GM21526 (cell line): ENCODE measurements around the gene ADAMTS6.
"Not testable (repeated sequence)": the region's sequence is repeated elsewhere in the genome, so short reads cannot be mapped to it uniquely, and the experiment has no call there.

Experiments
- ATAC-seq: cut with Tn5 transposase; IDR thresholded peaks from one replicate; pipeline ENCODE4 v1.9.1; 2021; ENCODE audit warnings: moderate library complexity; ENCODE audit not compliant: unreplicated experiment, low FRiP score

The ADAMTS6 gene

DNA sequence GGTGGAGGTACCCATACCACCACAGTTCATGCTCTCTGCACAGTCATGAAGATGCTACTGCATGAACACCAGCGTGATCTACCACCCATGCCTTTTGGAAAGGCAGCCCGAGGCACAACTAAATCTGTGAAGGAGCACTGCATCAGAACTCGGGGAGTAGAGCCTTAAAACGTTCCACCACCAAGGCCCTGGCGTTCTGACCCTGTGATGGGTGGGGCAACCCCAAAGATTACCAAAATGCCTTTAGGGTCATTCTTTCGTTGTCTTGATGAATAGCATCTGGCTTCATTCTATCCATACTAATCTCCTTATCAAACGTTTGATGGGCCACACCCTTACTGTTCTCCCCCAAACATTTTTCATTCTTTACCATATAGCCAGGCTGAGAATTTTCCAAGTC is 97.9 kb downstream of the ADAMTS6 start:
- no peak for ATAC-seq

DNA sequence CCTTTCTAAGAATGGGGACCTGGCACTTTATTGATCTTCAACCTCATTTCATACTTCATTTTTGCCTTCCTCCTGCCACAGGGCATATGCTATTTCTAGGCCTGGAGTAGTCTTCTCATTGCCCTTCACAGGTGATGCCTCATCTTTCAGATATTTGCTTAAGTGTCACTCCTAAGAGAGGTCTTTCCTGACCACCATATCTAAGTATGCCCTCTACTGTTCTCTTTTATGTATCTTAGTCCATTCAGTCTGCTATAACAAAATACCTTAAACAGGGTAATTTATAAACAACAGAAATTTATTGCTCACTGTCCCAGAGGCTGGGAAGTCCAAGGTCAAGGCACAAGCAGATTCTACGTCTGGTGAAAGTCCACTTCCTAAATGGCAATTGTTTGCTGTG is 99.1 kb downstream of the ADAMTS6 start:
- ATAC-seq = no peak

DNA sequence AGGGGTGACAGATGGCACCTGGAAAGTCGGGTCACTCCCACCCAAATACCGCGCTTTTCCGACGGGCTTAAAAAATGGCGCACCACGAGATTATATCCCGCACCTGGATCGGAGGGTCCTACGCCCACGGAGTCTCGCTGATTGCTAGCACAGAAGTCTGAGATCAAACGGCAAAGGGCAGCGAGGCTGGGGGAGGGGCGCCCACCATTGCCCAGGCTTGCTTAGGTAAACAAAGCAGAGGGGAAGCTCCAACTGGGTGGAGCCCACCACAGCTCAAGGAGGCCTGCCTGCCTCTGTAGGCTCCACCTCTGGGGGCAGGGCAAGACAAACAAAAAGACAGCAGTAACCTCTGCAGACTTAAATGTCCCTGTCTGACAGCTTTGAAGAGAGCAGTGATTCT is 111.2 kb downstream of the ADAMTS6 start:
- not testable (repeated sequence) for ATAC-seq

DNA sequence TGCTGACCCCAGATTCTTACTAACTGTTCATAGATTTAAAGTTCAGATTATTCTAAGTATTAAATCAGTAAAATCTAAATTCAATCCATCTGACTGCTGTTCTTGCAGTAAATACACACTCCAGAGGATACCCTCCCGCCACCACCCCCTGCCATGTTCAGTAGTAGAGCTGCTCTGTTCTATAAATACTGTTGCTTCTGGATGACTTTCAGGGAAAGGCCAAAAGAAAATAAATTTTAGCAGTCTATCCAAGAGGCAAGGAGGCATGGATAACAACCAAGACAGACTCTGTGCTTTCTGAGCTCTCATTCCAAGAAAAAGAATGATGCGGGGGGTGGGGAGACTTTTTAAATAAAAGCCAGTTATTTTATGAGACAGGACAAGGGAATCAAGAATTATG is 115.1 kb downstream of the ADAMTS6 start:
- ATAC-seq = no peak

DNA sequence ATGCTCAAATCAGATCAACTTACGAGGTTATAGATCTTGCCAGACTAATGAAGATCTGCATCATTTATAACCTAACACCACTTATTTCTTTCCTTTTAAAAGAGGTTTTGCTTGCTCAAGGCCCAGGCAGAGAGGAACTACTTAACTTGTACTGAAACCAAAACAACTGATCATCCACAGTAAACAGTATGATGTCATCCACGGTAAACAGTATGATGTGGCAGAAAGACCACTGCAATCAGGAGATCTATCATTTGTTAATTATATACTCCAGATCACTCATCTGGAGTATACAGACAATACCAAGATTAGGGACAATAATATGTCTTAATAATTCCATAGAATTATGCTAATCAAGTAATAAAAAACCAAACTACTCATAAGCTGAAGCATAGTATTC is 116.8 kb downstream of the ADAMTS6 start:
- no peak for ATAC-seq

DNA sequence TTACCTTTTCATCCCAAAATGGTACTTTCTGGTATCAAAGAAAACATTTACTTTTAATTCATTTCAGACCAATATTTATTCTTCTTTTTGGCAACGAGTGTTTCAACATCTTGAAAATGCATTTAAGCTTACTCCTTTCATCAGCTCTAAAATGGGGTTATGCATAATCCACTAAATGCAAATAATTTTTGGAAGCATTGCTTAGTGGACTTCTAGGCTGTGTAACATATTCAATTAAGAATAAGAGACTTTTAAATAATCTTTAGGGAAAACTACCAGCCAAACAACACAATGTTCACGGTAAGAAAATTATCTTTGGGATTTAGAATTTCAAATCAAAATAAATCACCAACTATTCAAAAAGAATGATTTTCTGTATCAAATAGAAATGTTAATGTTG is 118.2 kb downstream of the ADAMTS6 start:
- ATAC-seq = no peak

DNA sequence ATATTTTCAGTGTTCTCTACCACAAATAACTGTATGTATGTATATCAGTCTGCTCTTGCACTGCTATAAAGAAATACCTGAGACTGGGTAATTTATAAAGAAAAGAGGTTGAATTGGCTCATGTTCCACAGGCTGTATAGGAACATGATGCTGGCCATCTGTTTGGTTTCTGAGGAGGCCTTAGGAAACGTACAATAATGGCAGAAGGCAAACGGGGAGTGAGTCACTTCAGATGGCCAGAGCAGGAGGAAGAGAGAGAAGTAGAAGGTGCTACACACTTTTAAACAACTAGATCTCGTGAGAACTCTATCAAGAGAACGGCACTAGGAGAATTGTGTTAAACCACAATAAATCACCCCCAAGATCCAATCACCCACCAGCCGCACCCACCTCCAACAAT is 121.7 kb downstream of the ADAMTS6 start:
- ATAC-seq = no peak

DNA sequence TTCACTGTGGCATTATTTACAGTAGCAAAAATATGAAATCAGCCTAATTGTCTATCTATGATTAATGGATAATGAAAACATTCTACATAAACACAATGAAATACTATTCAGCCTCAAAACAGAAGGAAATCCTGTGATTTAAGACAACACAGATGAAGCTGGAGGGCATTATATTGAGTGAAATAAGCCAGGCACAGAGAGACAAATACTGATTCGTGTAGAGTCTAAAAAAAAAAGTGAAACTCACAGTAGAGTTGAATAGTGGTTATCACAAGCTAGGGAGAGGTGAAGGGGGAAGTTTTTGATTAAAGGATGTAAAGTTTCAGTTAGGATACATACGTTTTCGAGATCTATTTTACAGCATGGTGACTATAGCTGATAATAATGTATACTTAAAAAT is 122.2 kb downstream of the ADAMTS6 start:
- ATAC-seq = no peak

DNA sequence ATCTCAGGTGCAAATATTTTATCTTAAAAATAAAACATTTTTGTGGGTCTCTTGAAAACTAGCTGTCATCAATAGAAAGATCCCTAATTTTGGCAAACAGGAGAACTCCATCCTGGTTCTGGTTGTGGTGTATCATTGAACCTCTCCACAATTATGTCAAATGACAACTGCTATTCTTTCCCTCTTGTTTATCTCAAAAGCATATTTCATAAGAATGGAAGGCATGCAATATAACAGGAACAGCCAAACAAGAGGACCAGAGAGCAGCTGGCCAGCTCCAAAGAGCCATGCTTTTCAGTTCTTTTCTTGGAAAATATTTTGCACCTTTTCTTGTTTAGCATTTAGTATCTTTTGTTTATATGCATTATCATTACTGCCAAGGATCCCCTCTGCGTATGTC is 125.4 kb downstream of the ADAMTS6 start:
- no peak for ATAC-seq

DNA sequence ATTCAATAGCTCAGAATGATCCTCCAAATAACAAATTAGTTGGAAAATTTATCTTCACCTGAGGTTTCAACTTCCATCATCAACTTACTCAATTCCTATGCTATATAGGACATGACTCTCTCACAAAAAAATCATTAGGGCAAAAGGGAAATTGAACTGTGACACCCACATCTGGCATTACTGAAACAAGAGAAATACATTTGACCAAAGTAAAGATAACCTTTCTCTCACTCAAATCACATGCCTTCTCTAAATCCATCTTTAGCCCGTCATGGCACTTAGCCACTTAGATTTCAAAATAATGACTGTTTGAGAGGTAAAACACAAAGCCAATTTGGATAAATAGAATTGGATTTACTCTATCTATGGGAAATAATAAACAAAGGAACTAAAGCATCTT is 126.4 kb downstream of the ADAMTS6 start:
- ATAC-seq = no peak

DNA sequence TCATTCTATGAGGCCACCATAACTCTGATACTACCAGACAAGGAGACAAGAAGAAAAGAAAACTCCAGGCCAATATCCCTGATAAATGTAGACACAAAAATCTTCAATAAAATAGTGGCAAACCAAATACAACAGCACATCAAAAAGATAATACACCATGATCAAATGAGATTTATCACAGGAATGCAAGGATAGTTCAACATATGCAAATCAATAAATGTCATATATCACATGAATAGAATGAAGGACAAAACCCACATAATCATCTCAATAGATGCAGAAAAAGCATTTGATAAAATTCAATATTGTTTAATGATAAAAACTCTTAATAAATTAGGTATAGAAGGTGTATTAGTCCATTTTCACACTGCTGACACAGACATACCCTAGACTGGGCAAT is 139.9 kb downstream of the ADAMTS6 start:
- ATAC-seq = no peak

DNA sequence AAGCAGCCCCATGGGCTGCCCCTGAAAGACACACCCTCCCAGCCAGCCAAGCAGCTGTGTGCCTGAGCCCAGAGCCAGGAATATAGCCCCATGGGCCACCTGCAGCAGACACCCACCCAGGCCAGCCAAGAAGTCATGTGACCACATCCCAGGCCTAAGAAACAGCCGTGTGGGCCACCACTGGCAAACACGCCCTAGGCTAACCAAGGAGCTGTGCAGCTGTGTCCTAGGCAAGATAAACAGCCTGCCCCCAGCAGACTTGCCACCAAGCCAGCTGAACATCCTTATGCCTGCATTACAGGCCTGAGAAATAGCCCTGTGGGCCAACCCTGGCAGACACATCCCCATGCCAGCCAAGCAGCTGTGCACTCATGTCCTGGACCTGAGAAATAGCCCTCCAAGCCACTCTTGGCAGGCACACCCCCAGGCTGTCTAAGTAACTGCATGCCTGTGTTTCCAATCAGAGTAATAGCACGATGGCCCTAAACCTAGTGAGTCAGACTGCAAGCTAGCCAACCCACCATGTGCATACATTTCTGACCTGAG is 143.0 kb downstream of the ADAMTS6 start:
- no peak for ATAC-seq

DNA sequence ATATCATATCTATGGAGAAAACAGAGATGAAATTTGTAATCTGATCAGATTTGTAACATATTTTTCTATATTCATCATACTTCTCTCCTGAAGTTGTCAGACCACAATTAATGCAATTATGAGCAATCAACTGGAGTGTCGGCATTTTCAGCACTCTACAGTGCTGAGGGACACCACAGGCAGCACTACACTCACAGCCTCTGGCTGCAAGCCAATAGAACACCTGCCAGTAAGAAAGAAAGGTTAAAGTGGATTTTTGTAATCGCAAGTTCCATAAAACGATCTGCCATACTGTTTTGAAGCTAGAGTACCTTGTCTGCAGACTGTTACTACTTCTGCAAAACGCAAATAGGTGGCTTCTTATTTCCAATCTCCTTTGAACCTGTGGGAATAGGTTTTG is 147.6 kb downstream of the ADAMTS6 start:
- ATAC-seq = no peak

DNA sequence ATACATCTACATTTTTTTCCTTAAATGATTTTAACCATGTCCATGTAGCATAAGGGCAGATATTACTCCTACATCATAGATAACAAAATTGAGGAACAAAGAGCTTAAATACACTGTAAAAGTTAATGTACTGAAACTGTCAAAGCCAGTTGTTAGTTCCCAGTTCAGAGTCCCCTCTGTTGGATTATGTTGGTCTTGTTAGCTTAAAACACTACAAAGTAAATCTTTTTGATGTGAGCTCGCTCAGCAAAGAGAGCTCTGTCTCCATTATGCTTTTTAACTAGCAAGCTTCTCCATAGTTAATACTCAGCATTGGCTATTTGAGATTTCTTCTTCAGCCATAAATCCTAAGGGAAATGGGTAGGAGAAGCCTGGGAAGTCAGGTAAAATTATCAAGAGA is 149.1 kb downstream of the ADAMTS6 start:
- ATAC-seq = no peak

DNA sequence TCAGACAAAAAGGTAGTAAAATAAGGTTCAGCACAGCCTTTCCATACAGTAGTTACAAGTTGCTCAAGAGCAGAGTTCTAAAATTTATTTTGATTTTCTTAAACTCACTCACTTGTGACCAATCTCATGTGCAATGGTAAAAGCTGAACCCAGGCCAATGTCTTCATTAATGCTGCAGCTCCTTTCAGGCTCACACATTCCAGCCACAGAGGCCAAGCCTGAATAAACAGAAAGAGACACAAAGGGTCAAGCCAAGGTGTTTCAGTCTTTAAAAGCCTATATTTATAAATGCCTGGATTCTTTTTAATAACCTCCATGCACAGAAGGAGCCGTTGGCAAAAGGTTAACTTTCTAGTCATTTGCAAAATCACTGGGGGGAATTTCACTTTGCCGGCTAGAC is 152.5 kb downstream of the ADAMTS6 start:
- no peak for ATAC-seq

DNA sequence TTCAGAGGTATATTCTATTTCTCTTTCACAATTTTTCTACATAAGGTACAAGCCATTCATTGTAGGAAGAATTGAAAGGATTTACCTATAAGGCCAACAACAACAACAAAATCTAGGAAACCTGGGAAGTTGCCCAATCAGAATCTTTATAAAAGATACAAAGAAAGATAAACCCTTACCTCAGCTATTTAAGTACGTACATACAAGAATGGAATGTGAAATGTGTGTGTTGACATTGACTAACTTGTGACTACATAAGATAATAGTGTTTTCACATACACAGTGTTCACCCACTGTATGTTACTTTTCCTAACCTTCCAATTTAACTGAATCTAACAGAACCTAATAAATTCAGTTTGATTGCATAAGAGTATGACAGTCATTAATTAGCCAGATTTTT is 154.1 kb downstream of the ADAMTS6 start:
- no peak for ATAC-seq

DNA sequence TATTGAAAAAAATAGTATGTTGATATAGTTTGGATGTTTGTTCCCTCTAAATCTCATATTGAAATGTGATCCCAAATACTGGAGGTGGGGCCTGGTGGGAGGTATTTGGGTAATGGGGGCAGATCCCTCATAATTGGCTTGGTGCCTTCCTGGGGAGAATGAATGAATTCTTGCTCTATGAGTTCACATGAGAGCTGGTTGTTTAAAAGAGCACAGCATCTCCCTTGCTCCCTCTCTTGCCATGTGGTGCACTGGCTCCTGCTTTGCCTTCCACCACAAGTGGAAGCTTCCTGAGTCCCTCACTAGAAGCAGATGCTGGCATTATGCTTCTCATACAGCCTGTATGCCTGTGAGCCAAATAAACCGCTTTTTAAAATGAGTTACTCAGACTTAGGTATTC is 154.8 kb downstream of the ADAMTS6 start:
- ATAC-seq = no peak

DNA sequence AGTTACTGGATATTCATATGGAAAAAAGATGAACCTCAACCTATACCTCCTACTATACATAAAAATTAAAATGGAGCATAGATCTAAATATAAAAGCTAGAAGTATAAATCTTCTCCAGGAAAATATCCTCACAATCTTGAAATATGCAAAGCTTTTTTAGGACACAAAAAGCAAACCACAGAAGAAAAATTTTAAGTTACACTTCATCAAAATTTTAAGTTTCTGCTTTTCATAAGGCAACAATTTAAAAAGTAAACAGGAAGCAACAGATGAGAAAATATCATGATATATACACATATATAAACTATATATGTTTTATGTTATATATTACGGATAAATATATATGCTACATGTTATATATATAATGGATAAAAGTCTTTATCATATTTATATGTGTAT is 157.5 kb downstream of the ADAMTS6 start:
- no peak for ATAC-seq

DNA sequence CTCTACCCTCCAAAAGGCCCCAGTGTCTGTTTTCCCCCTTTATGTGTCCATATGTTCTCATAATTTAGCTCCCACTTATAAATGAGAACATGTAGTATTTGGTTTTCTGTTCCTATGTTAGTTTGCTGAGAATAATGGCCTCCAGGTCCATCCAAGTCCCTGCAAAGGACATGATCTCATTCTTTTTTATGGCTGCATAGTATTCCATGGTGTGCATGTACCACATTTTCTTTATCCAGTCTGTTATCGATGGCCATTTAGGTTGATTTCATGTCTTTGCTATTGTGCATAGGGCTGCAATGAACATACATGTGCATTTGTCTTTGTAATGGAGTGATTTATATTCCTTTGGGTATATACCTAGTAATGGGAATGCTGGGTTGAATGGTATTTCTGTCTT is 161.0 kb downstream of the ADAMTS6 start:
- not testable (repeated sequence) for ATAC-seq

DNA sequence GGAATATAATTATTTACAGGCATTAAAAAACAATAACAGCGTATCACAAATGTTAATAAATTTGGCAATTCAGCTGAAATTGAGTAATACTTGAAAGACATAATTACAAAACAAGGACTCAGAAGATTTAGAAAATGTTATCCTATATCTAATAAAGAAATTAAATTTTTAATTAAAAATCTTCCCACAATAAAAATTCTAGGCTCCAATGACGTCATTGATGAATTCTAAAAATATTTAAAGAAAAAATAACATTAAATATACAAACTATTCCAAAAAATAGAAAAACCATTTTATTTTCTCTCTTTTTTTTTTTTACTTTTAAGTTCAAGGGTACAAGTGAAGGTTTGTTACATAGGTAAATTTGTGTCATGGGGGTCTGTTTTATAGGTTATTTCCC is 161.5 kb downstream of the ADAMTS6 start:
- no peak for ATAC-seq

DNA sequence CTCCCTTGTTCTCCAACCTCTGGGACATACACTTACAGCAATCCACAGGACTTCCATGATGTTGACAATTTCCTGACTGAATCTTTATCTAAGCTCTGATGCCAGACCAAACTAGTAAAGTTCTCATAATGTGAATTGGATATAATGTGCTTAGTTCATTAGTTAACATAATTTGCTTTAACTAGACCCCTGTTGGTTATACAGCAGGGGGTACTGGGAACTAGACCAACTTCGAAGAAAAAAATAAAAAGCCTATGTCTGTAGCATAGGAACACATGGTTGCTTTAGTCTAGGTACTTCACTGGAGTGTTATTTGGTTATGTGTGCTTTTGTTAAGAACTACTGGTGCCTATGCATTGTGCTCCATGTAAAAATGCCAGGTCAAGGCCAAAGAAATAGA is 173.8 kb downstream of the ADAMTS6 start:
- ATAC-seq = no peak

DNA sequence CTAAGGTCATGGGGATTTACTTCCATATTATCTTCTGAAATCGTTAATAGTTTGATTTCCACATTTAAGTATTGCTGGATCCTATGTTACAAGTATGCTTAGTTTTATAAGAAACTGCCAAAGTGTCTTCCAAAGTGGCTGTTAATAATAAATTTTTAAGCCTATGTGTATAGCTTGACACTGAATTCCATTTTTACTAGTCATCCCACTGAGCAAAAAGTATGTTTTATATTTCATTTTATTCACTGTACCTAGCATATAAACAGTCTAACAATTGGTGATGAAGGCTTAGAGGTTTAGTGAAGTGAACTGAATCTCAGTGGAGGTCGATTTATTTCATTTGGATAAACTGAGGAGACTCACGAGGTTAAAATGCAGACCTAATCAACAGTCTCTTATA is 174.6 kb downstream of the ADAMTS6 start:
- no peak for ATAC-seq

DNA sequence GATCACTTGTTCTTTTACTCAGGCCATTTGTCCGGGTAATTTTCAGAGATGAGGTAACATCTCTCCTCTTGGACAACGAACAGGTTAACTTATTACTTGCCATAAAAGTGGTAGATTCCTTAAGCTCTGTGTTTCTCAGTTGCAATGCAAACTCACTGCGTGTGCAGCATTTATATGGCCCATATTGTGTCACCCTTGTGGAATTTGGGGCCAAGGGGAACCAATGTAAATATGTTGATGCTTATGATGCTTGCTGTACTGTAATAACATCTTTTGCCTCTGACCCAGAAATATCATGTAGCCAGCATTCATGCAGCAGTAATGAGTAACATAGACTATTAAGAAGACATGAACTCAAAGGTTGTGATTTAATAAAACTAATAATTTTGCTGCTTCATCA is 175.8 kb downstream of the ADAMTS6 start:
- ATAC-seq = no peak
